HG02943 (cell line): ENCODE results near the gene GABRR3.
A peak's percentile ranks its signal among the peaks of the same experiment; 100 is the strongest.
"Not testable (repeated sequence)": the region's sequence is repeated elsewhere in the genome, so short reads cannot be mapped to it uniquely, and the experiment has no call there.

ENCODE experiments used
- ATAC-seq: cut with Tn5 transposase; IDR thresholded peaks from one replicate; pipeline ENCODE4 v1.9.1; 2021; ENCODE audit warnings: mild to moderate bottlenecking, low read depth, moderate library complexity; ENCODE audit not compliant: unreplicated experiment

The GABRR3 gene

DNA sequence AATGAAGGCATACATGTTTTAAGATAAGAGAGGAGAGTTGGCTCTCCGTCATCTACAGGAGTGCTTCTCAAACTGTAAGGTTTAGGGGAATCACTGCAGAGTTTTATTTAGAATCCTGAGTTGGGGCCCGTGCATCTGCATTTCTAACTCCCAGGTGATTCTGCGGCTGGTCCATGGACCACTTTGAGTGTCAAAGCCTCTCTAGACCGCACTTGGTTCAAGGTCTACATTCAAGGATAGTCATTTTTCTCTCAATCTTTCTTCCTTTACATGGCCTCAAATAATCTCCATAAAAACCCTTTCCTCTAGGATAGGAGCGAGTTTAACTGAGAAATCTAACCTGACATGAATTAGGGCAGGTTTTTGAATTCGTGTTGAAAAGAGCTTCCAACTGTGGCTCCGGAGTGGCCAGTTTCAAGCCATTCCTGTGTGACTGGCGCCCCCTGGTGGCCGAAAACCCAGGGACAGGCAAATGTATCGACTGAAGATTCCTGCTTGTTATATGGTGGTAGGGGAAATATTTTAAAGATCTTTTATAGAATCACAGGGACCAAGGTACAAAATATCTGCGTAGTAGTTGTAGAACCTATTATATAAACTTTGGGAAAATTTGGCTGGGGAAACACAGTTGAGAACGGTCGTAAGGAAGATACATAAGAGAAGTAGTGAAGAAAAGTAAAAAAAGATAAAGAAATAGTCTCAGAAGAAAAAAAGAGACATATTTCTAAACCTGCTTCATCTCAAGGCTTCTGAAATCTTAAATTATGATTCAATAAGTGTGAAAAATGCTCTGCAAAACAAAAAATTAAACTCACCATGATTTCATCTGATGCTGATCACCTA is 11.9 kb downstream of the GABRR3 start:
- ATAC-seq: peak; percentile 67

DNA sequence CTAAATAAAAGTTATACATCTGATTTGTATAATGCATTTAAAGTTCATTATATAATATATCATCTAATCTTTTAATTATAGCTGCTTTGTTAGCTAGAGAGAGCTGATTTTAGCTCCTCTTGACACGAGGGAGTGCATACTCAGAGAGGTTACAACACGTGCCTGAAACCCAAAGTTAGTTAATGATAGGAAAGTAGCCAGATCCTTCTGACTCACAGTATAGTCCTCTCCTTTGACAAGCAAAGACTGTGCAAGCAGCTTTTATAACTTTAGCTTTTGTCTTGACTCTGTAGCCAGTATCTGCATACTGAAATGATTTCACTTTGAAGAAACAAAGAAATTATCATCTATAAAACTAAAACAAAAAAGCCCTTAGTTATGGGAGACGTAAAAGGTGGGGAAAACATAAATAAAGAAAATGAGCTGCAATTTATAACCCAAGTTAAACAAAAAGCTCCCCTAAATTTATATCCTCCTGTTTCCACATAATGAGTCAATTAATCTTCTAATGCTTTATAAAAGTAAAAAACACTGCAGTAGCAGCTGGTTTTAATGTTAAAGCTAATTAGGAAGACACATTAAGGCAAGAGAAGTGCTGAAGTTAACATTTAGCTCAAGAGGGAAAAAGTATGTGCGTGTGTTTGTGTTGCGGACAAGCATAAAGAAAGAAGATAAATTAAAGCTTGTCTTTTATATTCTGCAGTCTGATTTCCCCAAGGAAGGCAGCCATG is 13.1 kb downstream of the GABRR3 start:
- ATAC-seq: no peak

- ATAC-seq: no peak
Observed at GRCh38 chr3:98020412-98020811, 14.7 kb downstream of the GABRR3 start.

DNA sequence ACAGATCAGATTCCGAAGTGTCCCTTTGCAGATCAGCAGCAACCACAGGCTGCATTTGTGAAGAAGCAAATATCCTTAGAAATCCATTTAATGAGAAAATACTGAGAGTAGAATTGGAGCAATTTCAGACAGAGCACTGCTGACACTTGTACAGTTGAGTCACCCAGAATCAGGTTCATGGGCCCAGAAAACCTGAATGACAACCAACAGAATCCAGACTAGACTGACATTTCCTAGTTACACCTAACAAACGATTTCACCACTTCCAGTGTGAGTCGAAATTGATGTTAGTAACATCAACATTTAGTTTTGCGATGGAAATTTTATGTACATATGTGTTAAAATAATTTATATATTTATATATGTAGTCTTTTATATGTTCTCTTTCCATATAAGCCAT is 16.8 kb downstream of the GABRR3 start:
- ATAC-seq: no peak

DNA sequence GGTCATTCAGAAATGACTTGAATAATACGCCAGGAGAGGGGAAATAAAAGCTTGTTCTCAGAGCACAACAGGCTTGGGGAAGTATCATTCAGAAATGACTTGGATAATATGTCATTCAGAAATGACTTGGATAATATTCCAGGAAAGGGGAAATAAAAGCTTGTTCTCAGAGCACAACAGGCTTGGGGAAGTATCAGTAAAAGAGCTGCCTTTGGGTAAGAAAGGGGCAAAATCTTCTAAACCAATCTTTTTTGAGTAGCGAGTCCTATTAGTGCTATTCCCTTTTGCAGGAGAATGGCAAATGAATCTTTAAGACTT is 20.9 kb downstream of the GABRR3 start:
- ATAC-seq: no peak

GRCh38 chr3:98013411-98014267 is 21.5 kb downstream of the GABRR3 start:
- no peak for ATAC-seq

GRCh38 chr3:98012979-98013378 is 22.1 kb downstream of the GABRR3 start:
- ATAC-seq: no peak

GRCh38 chr3:98010883-98011449 is 24.1 kb downstream of the GABRR3 start:
- ATAC-seq: not testable (repeated sequence)

GRCh38 chr3:98010194-98010882 is 24.8 kb downstream of the GABRR3 start:
- no peak for ATAC-seq

DNA sequence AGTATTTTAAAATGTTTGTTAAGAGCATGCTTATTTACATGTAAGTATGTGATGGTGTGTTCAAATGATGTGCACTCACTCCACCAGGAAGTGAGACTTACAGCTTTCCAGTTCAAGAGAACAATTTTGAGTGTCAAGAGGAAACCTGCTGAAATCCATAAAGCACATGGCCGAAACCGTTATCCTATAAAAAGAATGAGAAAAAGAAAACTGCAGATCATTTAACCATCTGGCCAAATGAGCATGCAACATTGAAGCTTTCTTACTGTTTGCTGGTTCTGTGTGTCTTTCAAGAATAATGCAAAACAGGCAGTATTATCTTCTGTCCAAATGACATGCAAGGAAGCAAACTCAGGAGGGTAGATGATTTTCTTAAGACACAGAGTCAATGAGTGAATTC is 26.3 kb downstream of the GABRR3 start:
- peak; percentile 58 for ATAC-seq

- no peak for ATAC-seq
Observed at GRCh38 chr3:98005438-98005837, 29.7 kb downstream of the GABRR3 start.

DNA sequence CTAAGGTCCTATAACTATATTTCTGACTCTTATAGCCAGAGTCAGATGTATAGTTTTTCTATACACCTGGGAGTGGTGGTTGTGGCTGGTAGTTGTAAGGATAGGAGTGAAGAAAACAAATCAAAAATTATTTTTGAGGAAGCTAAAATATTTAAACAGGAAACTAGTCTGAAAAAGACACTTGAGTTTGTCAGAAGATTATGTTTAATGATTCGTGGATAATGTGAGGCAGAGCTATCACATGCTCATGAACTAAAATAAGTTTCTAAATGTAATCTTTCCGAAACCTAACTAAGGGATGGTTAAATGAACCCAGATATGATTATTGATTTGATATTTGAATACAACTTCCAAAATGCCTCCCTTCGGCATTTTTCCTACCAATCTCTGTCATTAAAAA is 30.4 kb downstream of the GABRR3 start:
- ATAC-seq: no peak

GRCh38 chr3:98003306-98003969 is 31.7 kb downstream of the GABRR3 start:
- ATAC-seq: peak; percentile 58

- no peak for ATAC-seq
Observed at GRCh38 chr3:98002717-98003116, 32.4 kb downstream of the GABRR3 start.

GRCh38 chr3:97999994-98000393 is 35.1 kb downstream of the GABRR3 start:
- ATAC-seq: no peak

DNA sequence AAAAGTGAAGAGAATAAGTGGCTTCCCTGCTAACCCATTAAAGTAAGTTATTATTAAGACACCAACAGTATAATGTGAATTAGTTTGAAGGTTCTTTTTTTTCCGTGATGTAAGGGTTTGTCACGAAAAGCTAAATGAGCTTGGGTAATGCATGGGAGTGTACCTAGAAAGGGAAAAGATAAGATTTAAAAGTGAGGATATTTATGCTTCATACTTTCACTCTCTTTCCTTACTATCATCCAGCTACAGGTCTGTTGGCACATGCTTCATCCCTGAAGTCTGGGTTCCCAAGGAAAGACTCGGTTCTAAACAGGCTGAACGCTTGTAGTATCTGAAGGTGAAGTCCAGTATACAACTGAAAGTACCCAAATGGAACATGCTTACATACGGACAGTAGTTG is 36.0 kb downstream of the GABRR3 start:
- ATAC-seq: no peak

- no peak for ATAC-seq
Observed at GRCh38 chr3:97996988-97997387, 38.1 kb downstream of the GABRR3 start.

- ATAC-seq: no peak
Observed at GRCh38 chr3:97994328-97994945, 40.7 kb downstream of the GABRR3 start.

- no peak for ATAC-seq
Observed at GRCh38 chr3:97993526-97993925, 41.6 kb downstream of the GABRR3 start.
